HG02759 (cell line): ENCODE measurements around the gene PRAMEF1.
"Not testable (repeated sequence)": the region's sequence is repeated elsewhere in the genome, so short reads cannot be mapped to it uniquely, and the experiment has no call there.

ENCODE experiments used
- ATAC-seq: cut with Tn5 transposase; IDR thresholded peaks from one replicate; pipeline ENCODE4 v1.9.1; 2021; ENCODE audit warnings: mild to moderate bottlenecking, moderate library complexity; ENCODE audit not compliant: unreplicated experiment

Gene PRAMEF1

GRCh38 chr1:12791097-12791496 is at the start of gene PRAMEF1:
Gene PRAMEF1 (plus strand): TSS chr1:12791397. CDS start chr1:12793228, 1,831 bp downstream.
- ATAC-seq = not testable (repeated sequence)

GRCh38 chr1:12741946-12742345 is 49.3 kb upstream of the PRAMEF1 start:
- no peak for ATAC-seq

- ATAC-seq = no peak
Measured at GRCh38 chr1:12745126-12745991, 45.8 kb upstream of the PRAMEF1 start.

GRCh38 chr1:12745992-12746323 is 45.2 kb upstream of the PRAMEF1 start, which contains the start of gene CFAP107:
Gene CFAP107 (plus strand): TSS chr1:12746200. CDS start chr1:12746431, 231 bp downstream.
- no peak for ATAC-seq

GRCh38 chr1:12748778-12749355 is 42.3 kb upstream of the PRAMEF1 start:
- no peak for ATAC-seq

- no peak for ATAC-seq
Measured at GRCh38 chr1:12754738-12755137, 36.5 kb upstream of the PRAMEF1 start.

- no peak for ATAC-seq
Measured at GRCh38 chr1:12756273-12756672, 34.9 kb upstream of the PRAMEF1 start.

- ATAC-seq = no peak
Measured at GRCh38 chr1:12756768-12757413, 34.3 kb upstream of the PRAMEF1 start.

GRCh38 chr1:12757836-12758235 is 33.4 kb upstream of the PRAMEF1 start:
- ATAC-seq = no peak

- ATAC-seq = no peak
Measured at GRCh38 chr1:12760256-12760795, 30.9 kb upstream of the PRAMEF1 start.

GRCh38 chr1:12761781-12762180 is 29.4 kb upstream of the PRAMEF1 start:
- ATAC-seq = no peak

GRCh38 chr1:12762766-12763165 is 28.4 kb upstream of the PRAMEF1 start:
- ATAC-seq = no peak

GRCh38 chr1:12763479-12763878 is 27.7 kb upstream of the PRAMEF1 start:
- ATAC-seq = no peak

- no peak for ATAC-seq
Measured at GRCh38 chr1:12764016-12764415, 27.2 kb upstream of the PRAMEF1 start.

- no peak for ATAC-seq
Measured at GRCh38 chr1:12769031-12769430, 22.2 kb upstream of the PRAMEF1 start.

- no peak for ATAC-seq
Measured at GRCh38 chr1:12769976-12770505, 21.2 kb upstream of the PRAMEF1 start.

- ATAC-seq = no peak
Measured at GRCh38 chr1:12770620-12771019, 20.6 kb upstream of the PRAMEF1 start.

- no peak for ATAC-seq
Measured at GRCh38 chr1:12771186-12771585, 20.0 kb upstream of the PRAMEF1 start.

- no peak for ATAC-seq
Measured at GRCh38 chr1:12772520-12772919, 18.7 kb upstream of the PRAMEF1 start.

GRCh38 chr1:12773438-12773837 is 17.8 kb upstream of the PRAMEF1 start, which contains the start of gene PRAMEF12:
Gene PRAMEF12 (plus strand): TSS chr1:12773738. CDS start chr1:12774868, 1,130 bp downstream.
- ATAC-seq = no peak

GRCh38 chr1:12774801-12775345 is 16.3 kb upstream of the PRAMEF1 start:
- ATAC-seq = no peak
